ENCODE data around the gene KCNE1. TPM values are rescaled to one million over a fixed set of nuclear protein-coding genes. Genes with fewer than 3 reads are reported as not detected.
A peak's percentile ranks its signal among the peaks of the same experiment; 100 is the strongest.

The KCNE1 gene
- total and polyA plus RNA-seq, 2 of the 13 experiments (the other 11 are each of a cell fraction or from before 2014, with no cell fraction given) = 0.35 TPM; not detected in 1

DNA sequence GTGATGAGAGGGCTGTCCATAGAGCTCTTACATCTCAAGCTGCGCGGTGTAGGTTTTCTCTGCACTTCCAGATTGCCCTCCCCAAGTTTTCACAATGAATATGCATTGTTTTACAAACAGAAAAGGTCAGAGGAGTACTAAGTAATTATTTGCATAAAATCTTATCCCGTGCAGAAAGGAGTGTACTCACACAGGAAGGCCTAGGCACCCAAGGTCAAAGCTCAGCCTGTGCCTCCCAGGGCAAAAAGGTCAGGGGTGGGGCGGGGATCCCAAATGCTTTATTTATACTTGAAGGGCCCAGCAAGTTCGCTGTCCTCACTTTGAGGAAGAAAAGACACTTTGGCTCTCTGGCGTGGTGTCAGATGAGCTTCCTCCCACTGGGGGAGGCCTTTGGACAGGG is 10.3 kb upstream of the KCNE1 start (continued):
- TF ChIP-seq, protein P1, sequence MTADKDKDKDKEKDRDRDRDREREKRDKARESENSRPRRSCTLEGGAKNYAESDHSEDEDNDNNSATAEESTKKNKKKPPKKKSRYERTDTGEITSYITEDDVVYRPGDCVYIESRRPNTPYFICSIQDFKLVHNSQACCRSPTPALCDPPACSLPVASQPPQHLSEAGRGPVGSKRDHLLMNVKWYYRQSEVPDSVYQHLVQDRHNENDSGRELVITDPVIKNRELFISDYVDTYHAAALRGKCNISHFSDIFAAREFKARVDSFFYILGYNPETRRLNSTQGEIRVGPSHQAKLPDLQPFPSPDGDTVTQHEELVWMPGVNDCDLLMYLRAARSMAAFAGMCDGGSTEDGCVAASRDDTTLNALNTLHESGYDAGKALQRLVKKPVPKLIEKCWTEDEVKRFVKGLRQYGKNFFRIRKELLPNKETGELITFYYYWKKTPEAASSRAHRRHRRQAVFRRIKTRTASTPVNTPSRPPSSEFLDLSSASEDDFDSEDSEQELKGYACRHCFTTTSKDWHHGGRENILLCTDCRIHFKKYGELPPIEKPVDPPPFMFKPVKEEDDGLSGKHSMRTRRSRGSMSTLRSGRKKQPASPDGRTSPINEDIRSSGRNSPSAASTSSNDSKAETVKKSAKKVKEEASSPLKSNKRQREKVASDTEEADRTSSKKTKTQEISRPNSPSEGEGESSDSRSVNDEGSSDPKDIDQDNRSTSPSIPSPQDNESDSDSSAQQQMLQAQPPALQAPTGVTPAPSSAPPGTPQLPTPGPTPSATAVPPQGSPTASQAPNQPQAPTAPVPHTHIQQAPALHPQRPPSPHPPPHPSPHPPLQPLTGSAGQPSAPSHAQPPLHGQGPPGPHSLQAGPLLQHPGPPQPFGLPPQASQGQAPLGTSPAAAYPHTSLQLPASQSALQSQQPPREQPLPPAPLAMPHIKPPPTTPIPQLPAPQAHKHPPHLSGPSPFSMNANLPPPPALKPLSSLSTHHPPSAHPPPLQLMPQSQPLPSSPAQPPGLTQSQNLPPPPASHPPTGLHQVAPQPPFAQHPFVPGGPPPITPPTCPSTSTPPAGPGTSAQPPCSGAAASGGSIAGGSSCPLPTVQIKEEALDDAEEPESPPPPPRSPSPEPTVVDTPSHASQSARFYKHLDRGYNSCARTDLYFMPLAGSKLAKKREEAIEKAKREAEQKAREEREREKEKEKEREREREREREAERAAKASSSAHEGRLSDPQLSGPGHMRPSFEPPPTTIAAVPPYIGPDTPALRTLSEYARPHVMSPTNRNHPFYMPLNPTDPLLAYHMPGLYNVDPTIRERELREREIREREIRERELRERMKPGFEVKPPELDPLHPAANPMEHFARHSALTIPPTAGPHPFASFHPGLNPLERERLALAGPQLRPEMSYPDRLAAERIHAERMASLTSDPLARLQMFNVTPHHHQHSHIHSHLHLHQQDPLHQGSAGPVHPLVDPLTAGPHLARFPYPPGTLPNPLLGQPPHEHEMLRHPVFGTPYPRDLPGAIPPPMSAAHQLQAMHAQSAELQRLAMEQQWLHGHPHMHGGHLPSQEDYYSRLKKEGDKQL (CRISPR knock-in tag; IDR thresholded peaks at IDR 0.05; ENCODE audit: low read depth) = peak; percentile 79; the same call in 1 of the 2 replicates
- TF ChIP-seq ZNF432 (CRISPR knock-in tag; IDR thresholded peaks at IDR 0.05; ENCODE audit: borderline replicate concordance) (no peak), ZNF546 (CRISPR knock-in tag; conservative IDR thresholded peaks at IDR 0.05) (no peak), RARA (CRISPR knock-in tag; IDR thresholded peaks at IDR 0.05) (peak; percentile 93), CREB1 (IDR thresholded peaks at IDR 0.05) (no peak), CREB1 (CRISPR knock-in tag; IDR thresholded peaks at IDR 0.05) (0 out of 2 replicates have a peak, but pooled peaks have one; percentile 17), BRCA1 (CRISPR knock-in tag; IDR thresholded peaks at IDR 0.05) (no peak), KDM5A (IDR thresholded peaks at IDR 0.05; ENCODE audit: borderline replicate concordance, low read length) (peak; percentile 32; the same call in 1 of the 2 replicates), ZNF746 (CRISPR knock-in tag; IDR thresholded peaks at IDR 0.05) (peak; percentile 95), ZNF598 (CRISPR knock-in tag; IDR thresholded peaks at IDR 0.05; ENCODE audit: borderline replicate concordance) (no peak), KLF12 (CRISPR knock-in tag; IDR thresholded peaks at IDR 0.05; ENCODE audit: borderline replicate concordance) (peak; percentile 58; the same call in 1 of the 2 replicates), CHCHD3 (CRISPR knock-in tag; IDR thresholded peaks at IDR 0.05) (no peak), CCDC6 (CRISPR knock-in tag; IDR thresholded peaks at IDR 0.05) (0 out of 2 replicates have a peak, but pooled peaks have one; percentile 23), SALL1 (CRISPR knock-in tag; IDR thresholded peaks at IDR 0.05) (peak; percentile 83)
- TF ChIP-seq, protein P2, sequence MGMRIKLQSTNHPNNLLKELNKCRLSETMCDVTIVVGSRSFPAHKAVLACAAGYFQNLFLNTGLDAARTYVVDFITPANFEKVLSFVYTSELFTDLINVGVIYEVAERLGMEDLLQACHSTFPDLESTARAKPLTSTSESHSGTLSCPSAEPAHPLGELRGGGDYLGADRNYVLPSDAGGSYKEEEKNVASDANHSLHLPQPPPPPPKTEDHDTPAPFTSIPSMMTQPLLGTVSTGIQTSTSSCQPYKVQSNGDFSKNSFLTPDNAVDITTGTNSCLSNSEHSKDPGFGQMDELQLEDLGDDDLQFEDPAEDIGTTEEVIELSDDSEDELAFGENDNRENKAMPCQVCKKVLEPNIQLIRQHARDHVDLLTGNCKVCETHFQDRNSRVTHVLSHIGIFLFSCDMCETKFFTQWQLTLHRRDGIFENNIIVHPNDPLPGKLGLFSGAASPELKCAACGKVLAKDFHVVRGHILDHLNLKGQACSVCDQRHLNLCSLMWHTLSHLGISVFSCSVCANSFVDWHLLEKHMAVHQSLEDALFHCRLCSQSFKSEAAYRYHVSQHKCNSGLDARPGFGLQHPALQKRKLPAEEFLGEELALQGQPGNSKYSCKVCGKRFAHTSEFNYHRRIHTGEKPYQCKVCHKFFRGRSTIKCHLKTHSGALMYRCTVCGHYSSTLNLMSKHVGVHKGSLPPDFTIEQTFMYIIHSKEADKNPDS (CRISPR knock-in tag; IDR thresholded peaks at IDR 0.05) = 0 out of 2 replicates have a peak, but pooled peaks have one; percentile 34
- TF ChIP-seq, protein P3, sequence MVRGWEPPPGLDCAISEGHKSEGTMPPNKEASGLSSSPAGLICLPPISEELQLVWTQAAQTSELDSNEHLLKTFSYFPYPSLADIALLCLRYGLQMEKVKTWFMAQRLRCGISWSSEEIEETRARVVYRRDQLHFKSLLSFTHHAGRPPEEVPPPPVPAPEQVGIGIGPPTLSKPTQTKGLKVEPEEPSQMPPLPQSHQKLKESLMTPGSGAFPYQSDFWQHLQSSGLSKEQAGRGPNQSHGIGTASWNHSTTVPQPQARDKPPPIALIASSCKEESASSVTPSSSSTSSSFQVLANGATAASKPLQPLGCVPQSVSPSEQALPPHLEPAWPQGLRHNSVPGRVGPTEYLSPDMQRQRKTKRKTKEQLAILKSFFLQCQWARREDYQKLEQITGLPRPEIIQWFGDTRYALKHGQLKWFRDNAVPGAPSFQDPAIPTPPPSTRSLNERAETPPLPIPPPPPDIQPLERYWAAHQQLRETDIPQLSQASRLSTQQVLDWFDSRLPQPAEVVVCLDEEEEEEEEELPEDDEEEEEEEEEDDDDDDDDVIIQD (CRISPR knock-in tag; IDR thresholded peaks at IDR 0.05; ENCODE audit: low read depth) = no peak
- TF ChIP-seq, protein P4, sequence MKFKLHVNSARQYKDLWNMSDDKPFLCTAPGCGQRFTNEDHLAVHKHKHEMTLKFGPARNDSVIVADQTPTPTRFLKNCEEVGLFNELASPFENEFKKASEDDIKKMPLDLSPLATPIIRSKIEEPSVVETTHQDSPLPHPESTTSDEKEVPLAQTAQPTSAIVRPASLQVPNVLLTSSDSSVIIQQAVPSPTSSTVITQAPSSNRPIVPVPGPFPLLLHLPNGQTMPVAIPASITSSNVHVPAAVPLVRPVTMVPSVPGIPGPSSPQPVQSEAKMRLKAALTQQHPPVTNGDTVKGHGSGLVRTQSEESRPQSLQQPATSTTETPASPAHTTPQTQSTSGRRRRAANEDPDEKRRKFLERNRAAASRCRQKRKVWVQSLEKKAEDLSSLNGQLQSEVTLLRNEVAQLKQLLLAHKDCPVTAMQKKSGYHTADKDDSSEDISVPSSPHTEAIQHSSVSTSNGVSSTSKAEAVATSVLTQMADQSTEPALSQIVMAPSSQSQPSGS (CRISPR knock-in tag; IDR thresholded peaks at IDR 0.05) = peak; percentile 69; the same call in 1 of the 2 replicates
- TF ChIP-seq, protein P5, sequence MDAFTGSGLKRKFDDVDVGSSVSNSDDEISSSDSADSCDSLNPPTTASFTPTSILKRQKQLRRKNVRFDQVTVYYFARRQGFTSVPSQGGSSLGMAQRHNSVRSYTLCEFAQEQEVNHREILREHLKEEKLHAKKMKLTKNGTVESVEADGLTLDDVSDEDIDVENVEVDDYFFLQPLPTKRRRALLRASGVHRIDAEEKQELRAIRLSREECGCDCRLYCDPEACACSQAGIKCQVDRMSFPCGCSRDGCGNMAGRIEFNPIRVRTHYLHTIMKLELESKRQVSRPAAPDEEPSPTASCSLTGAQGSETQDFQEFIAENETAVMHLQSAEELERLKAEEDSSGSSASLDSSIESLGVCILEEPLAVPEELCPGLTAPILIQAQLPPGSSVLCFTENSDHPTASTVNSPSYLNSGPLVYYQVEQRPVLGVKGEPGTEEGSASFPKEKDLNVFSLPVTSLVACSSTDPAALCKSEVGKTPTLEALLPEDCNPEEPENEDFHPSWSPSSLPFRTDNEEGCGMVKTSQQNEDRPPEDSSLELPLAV (CRISPR knock-in tag; conservative IDR thresholded peaks at IDR 0.05; ENCODE audit: low read depth) = no peak
